ENCODE results near the gene PLCD4.

Gene PLCD4

DNA sequence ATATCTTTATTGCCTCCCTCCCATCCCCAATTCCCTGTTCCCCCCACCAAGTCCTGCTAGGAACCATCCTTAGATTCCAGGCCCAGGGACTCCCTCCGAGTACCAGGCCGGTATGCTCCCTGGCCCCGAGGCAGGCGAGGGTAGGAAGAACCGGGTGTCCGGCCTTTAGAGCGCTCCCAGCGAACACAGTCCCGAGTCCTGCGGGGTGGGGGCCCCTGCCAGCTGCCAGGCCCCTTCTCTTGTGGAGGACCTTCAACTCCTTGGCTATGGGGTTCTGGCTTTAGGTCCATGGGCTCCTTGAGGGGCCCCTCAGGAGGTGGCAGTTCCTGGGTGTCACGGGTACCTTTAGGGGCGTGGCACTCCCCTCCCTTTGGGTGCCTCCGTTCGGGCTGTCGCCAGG, 56.2 kb downstream of the PLCD4 start:
- no peak for DNase-seq (ENCODE audit: low spot score)
- no peak for FAIRE-seq

DNA sequence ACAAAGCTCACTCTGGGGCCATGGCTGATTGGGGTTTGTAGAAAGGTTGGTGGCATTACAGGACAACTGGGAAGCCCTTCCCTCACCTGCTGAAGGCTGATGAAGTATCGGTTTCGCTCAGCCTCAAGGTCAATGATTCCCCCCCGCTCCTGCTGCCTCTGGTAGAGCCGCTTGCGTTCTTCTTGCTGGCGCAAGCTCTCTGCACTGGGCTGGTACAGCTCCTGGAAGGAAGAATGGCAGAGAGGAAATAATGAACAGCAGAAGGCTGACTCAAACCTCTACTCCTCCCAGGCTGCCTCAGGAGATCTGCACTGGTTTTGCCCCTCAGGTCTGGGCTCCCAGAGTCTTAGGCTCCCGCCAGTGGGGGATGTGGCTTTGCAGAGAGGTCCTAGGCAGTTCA, 57.0 kb downstream of the PLCD4 start:
- no peak for DNase-seq (ENCODE audit: low spot score)
- no peak for FAIRE-seq

GRCh38 chr2:218671097-218671653, 63.5 kb downstream of the PLCD4 start:
- peak; percentile 5 for DNase-seq (ENCODE audit: low spot score)

GRCh38 chr2:218671654-218672566, 64.2 kb downstream of the PLCD4 start, which contains the start of the genes RNF25 and STK36:
RNF25 (minus strand) TSS chr2:218672002; CDS start chr2:218671970, 32 bp downstream.
STK36 (plus strand) TSS chr2:218672086; CDS start chr2:218672830, 744 bp downstream.
- DNase-seq (ENCODE audit: low spot score) (peak; percentile 80), FAIRE-seq (peak; percentile 41)

More at GRCh38 chr2:218671097-218671653, 63.5 kb downstream of the PLCD4 start:
- no peak for FAIRE-seq

DNA sequence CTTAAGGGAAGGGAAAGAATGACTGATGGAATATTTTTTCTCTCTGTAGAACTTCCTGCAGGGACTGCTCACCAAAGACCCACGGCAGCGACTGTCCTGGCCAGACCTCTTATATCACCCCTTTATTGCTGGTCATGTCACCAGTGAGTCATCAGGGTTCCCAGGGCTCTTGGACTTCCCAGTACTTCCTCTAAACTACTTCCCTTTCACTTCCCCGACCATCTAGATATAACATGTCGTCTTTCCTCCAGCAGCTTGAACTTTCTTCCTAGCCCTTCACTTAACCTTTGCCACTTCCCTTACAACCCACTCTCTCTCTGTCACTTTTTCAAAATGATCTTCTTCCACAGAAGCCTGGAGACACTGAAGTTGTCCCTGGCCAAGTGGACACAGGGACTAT, 71.4 kb downstream of the PLCD4 start:
- FAIRE-seq (no peak), DNase-seq (ENCODE audit: low spot score) (peak; percentile 15)

- DNase-seq (ENCODE audit: low spot score) (no peak), FAIRE-seq (no peak)
Observed at GRCh38 chr2:218680061-218680460, 72.4 kb downstream of the PLCD4 start.

All from RCC 7860 (cell line).